DOHH2 (cell line): Measurements from ENCODE around the gene EMX1.

ENCODE experiments used
- H3F3A ChIP-seq: fragments of 200-600 bp; sonication (generic), shearing (Covaris generic); 2 replicates; pipeline ENCODE4 v1.6.0; 2016; ENCODE audit warnings: antibody characterized with exemption, mild to moderate bottlenecking; ENCODE audit not compliant: control insufficient read depth, insufficient read depth
- H3K27ac ChIP-seq: fragments of 200-600 bp; sonication (generic); 2 replicates; pipeline ENCODE4 v1.5.1; 2014; ENCODE audit warnings: low read depth, mild to moderate bottlenecking, low read length, moderate library complexity
- H3K27me3 ChIP-seq: fragments of 200-600 bp; sonication (generic); 2 replicates; pipeline ENCODE4 v1.6.1; 2014; ENCODE audit warnings: mild to moderate bottlenecking, low read length, mixed read lengths; ENCODE audit not compliant: control insufficient read depth
- H3K36me3 ChIP-seq: fragments of 200-600 bp; sonication (generic); 2 replicates; pipeline ENCODE4 v1.6.1; 2014; ENCODE audit warnings: mild to moderate bottlenecking, low read length, moderate library complexity, mixed read lengths; ENCODE audit not compliant: control insufficient read depth
- H3K4me1 ChIP-seq: fragments of 200-600 bp; sonication (generic); 2 replicates; pipeline ENCODE4 v1.6.1; 2014; ENCODE audit warnings: mild to moderate bottlenecking, low read length, mixed read lengths; ENCODE audit not compliant: control insufficient read depth
- H3K4me2 ChIP-seq: fragments of 200-600 bp; sonication (generic); 2 replicates; pipeline ENCODE4 v1.6.0; 2014; ENCODE audit warnings: mild to moderate bottlenecking, low read length, moderate library complexity
- H3K4me3 ChIP-seq: fragments of 200-600 bp; sonication (generic); 2 replicates; pipeline ENCODE4 v1.5.1; 2014; ENCODE audit warnings: mild to moderate bottlenecking, low read length, mixed read lengths
- H3K79me2 ChIP-seq: fragments of 200-600 bp; sonication (generic); 2 replicates; pipeline ENCODE4 v1.6.1; 2014; ENCODE audit warnings: mild to moderate bottlenecking, low read length, mixed read lengths; ENCODE audit not compliant: control insufficient read depth
- H3K9me2 ChIP-seq: fragments of 200-600 bp; sonication (generic); replicated peaks from 2 replicates; pipeline ENCODE4 v1.6.1; 2014; ENCODE audit warnings: mild to moderate bottlenecking, low read length, mixed read lengths; ENCODE audit not compliant: control insufficient read depth
- H3K9me3 ChIP-seq: fragments of 200-600 bp; sonication (generic); 2 replicates; pipeline ENCODE4 v1.6.1; 2014; ENCODE audit warnings: antibody characterized with exemption, low read length, mixed read lengths; ENCODE audit not compliant: control insufficient read depth, insufficient read depth
- H4K20me1 ChIP-seq: fragments of 200-600 bp; sonication (generic); 2 replicates; pipeline ENCODE4 v1.6.0; 2014; ENCODE audit warnings: low read depth, mild to moderate bottlenecking, antibody characterized with exemption, low read length, moderate library complexity; ENCODE audit not compliant: control insufficient read depth, insufficient read depth
- EZH2phosphoT487 ChIP-seq: fragments of 200-600 bp; sonication (generic); IDR thresholded peaks from 2 replicates; pipeline ENCODE4 v1.6.1; 2017; ENCODE audit warnings: borderline replicate concordance, mild to moderate bottlenecking, antibody characterized with exemption, low read length, moderate library complexity, mixed read lengths
- TF ChIP-seq, protein P1 (sequence below): fragments of 200-600 bp; sonication (generic); IDR thresholded peaks from one replicate; pipeline ENCODE4 v1.5.1; 2014; ENCODE audit warnings: antibody characterized with exemption, mild to moderate bottlenecking, low read depth, low read length; ENCODE audit not compliant: poor library complexity, severe bottlenecking

EMX1 gene

DNA sequence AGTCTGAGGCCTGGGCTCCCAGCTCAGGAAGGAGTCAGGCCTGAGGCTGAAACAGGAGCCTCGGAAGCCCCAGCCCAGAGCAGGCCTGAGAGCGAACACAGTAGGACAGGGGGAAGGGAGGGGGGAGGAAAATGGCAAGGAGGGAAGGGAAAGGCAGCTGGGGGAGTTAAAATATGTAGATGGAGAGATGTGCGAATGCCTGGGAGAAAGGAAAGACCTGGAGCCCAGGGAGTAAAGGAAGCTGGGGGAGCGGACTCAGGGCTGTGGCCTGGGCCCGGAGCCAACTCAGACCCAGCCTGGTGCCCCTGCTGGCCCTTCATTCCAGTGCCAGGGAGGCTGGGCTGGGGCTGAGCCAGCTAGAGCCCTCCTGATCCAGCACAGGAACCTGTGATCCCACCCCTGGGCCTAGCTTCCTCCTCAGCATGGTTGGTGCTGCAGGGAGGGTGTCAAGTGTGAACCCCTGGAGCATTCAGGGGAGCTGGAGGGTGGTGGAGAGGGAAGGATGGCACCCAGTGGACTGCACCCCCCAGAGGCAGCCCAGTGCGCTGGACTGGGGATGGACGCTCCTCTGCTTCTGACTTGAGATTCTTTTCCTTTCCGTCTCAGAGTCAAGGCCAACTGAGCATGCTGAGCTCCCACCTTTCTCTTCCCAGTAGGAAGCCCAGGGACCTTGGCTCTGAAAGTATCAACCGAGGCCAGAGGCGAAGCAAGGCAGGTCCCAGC, 46.3 kb downstream of the EMX1 start:
- no peaks in the 10 kb centered on the region for H3K9me3 ChIP-seq
- no peak overlapping the region for H3K4me2 ChIP-seq
- no peaks in the 10 kb centered on the region for H3K36me3 ChIP-seq
- no peak overlapping the region for H3K27ac ChIP-seq
- H3K9me2 ChIP-seq: no peaks in the 10 kb centered on the region
- H3K79me2 ChIP-seq: no peaks in the 10 kb centered on the region
- H3K27me3 ChIP-seq: no peaks in the 10 kb centered on the region
- H3K4me1 ChIP-seq: no peaks in the 10 kb centered on the region
- no peak for TF ChIP-seq EZH2phosphoT487
- TF ChIP-seq, protein P1, sequence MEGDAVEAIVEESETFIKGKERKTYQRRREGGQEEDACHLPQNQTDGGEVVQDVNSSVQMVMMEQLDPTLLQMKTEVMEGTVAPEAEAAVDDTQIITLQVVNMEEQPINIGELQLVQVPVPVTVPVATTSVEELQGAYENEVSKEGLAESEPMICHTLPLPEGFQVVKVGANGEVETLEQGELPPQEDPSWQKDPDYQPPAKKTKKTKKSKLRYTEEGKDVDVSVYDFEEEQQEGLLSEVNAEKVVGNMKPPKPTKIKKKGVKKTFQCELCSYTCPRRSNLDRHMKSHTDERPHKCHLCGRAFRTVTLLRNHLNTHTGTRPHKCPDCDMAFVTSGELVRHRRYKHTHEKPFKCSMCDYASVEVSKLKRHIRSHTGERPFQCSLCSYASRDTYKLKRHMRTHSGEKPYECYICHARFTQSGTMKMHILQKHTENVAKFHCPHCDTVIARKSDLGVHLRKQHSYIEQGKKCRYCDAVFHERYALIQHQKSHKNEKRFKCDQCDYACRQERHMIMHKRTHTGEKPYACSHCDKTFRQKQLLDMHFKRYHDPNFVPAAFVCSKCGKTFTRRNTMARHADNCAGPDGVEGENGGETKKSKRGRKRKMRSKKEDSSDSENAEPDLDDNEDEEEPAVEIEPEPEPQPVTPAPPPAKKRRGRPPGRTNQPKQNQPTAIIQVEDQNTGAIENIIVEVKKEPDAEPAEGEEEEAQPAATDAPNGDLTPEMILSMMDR: no peak
- H3F3A ChIP-seq: no peaks in the 10 kb centered on the region
- no peaks in the 10 kb centered on the region for H4K20me1 ChIP-seq
- H3K4me3 ChIP-seq: no peak overlapping the region

DNA sequence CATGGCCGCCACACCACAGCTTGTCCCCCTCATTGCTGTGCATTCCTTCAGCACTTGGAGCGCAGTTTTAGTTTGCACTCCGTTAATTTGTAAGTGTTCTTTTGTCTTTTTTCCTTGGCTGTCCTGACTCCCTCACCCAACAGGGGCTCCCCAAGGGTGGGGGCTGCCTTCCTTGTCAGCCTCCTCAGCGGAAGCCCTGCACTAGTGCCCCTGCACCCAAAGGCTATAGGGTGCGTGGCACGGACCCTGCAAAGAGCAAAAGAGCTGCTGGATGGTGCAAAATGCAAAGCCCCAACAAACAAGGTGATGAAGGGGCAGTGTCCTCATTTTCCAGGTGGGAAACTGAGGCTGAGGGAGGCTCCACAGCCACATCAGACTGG, 46.8 kb downstream of the EMX1 start:
- no peaks in the 10 kb centered on the region for H3K4me1 ChIP-seq
- TF ChIP-seq, protein P1: no peak
- no peak for TF ChIP-seq EZH2phosphoT487
- no peaks in the 10 kb centered on the region for H3K9me3 ChIP-seq
- H3F3A ChIP-seq: no peaks in the 10 kb centered on the region
- no peak overlapping the region for H3K4me2 ChIP-seq
- no peak overlapping the region for H3K27ac ChIP-seq
- no peaks in the 10 kb centered on the region for H4K20me1 ChIP-seq
- no peaks in the 10 kb centered on the region for H3K9me2 ChIP-seq
- H3K79me2 ChIP-seq: no peaks in the 10 kb centered on the region
- H3K27me3 ChIP-seq: no peaks in the 10 kb centered on the region
- H3K4me3 ChIP-seq: no peak overlapping the region
- H3K36me3 ChIP-seq: no peaks in the 10 kb centered on the region

DNA sequence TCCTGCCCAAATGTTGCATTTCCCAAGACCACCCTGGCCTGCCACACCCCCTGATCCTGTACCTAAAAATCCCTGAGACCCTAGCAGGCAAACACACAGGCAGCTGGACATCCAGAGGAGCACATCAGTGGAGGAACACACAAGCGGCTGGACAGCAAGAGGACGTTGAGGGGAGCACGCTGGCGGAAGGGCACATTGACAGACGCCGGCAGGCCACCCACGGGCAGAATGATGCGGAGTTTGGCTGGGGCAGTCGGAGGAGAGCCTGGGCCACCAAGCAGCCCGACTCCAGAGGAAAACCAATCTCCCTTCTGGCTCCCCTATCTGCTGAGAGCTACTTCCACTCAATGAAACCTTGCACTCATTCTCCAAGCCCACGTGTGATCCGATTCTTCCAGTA, 47.7 kb downstream of the EMX1 start:
- TF ChIP-seq EZH2phosphoT487: no peak
- TF ChIP-seq, protein P1: no peak
- no peak overlapping the region for H3K4me3 ChIP-seq
- no peaks in the 10 kb centered on the region for H3K79me2 ChIP-seq
- H3K36me3 ChIP-seq: no peaks in the 10 kb centered on the region
- no peak overlapping the region for H3K27ac ChIP-seq
- H3K9me3 ChIP-seq: no peaks in the 10 kb centered on the region
- no peaks in the 10 kb centered on the region for H3K27me3 ChIP-seq
- no peaks in the 10 kb centered on the region for H3K9me2 ChIP-seq
- H4K20me1 ChIP-seq: no peaks in the 10 kb centered on the region
- no peak overlapping the region for H3K4me2 ChIP-seq
- H3K4me1 ChIP-seq: no peaks in the 10 kb centered on the region
- H3F3A ChIP-seq: no peaks in the 10 kb centered on the region
